COLO668 (cell line): Measurements from ENCODE around the gene LACRT.
"Not testable (repeated sequence)": the region's sequence is repeated elsewhere in the genome, so short reads cannot be mapped to it uniquely, and the experiment has no call there.

Experiments used
- DNase-seq: peaks from one replicate; lab custom pipeline; 2025; ENCODE audit not compliant: unreplicated experiment; lab: John Stamatoyannopoulos, UW

Gene LACRT

GRCh38 chr12:54634795-54635194 lies at the start of gene LACRT:
Gene LACRT, minus strand, starts transcription at chr12:54634895. Its CDS starts 54 bp downstream, at chr12:54634841.
- no peak for DNase-seq

- DNase-seq = no peak
These were observed 48.7 kb upstream of the LACRT start for GRCh38 chr12:54683398-54683797.

- no peak for DNase-seq
These were observed 48.0 kb upstream of the LACRT start for GRCh38 chr12:54682674-54683073.

GRCh38 chr12:54680374-54680773 lies 45.7 kb upstream of the LACRT start:
- peak; percentile 1 for DNase-seq

DNA sequence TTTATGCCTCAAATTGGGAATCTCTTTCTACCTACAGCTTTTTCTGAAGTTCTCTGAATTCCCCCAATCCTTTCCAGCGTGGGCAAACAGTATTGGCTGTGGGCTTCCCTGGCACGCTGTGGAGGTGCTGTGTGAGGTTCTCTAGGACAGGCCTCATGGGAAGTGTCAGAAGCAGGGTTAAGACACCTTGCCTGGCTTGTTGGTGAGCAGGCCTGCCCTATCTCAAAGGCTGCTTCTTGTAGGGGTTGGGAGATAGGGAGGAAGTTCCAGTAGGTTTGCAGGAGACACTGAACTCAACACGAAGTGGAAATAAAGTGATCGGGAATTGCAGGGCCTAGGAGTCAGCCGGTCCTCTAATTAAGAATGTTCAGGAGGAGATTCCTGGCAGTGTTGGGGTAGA lies 43.4 kb upstream of the LACRT start:
- no peak for DNase-seq

GRCh38 chr12:54667945-54668344 lies 33.2 kb upstream of the LACRT start:
- DNase-seq = no peak

DNA sequence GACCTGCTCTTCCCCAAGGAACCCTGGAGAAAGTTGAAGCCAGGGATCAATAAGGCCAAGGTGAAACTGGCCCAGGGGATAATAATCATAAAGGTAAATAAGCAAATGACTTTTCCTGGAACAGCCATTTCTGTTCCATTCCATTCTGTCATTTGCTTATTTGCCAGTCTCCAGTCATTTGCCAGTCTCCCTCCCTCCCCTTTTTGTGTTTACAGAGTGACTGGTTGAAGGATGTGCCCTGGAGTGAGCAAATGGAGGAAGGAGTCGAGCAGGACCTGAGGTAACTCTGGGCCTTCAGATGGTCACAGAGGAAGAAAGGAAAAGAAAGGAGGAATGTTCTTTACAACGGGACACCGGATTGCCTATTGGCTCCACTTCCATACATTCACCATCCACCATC lies 31.3 kb upstream of the LACRT start:
- DNase-seq = no peak

- DNase-seq = not testable (repeated sequence)
These were observed 30.4 kb upstream of the LACRT start for GRCh38 chr12:54665022-54665635.

- no peak for DNase-seq
These were observed 28.9 kb upstream of the LACRT start for GRCh38 chr12:54663603-54664002.

- no peak for DNase-seq
These were observed 27.3 kb upstream of the LACRT start for GRCh38 chr12:54662026-54662425.

DNA sequence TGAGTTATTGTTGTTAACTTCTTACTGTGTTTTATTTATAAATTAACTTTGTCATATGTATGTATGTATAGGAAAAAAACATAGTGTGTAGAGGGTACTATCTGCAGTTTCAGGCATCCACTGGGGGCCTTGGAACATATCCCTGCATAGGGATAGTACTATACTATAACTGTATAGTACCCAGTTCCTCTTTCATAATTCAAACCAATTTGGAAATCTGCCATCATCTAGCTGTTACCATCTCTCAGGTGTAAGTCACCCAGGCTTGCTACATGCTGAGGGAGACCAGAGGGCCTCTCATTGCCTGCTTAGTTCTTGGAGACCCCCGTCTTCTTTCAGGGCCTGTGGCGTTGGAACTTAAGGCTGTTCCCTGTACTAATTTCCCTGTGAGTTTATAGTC lies 26.4 kb upstream of the LACRT start:
- DNase-seq = no peak

DNA sequence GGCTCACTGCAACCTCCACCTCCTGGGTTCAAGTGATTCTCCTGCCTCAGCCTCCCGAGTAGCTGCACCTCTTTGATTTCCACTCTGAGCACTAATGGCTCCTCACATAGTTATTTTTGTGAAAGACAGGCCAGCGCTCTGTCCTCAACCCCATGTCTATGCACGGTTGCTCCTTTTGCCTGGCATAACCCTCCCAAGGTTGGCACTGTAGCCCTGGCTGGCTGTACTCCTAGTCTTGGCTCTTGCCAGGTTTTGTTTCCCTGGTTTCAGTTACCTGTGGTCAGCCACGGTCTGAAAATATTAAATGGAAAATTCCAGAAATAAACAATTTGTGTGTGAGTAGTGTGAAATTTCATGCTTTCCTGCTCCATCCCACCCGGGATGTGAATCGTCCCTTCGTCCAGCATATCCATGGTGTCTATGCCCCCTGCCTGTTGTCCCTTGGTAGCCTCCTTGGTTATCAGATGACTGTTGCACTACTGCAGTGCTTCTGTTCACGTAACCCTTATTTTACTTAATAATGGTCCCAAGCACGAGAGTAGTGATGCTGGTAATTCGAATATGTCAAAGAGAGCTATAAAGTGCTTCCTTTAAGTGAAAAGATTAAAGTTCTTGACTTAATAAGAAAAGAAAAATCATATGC lies 25.7 kb upstream of the LACRT start:
- DNase-seq = no peak

GRCh38 chr12:54658306-54659264 lies 23.9 kb upstream of the LACRT start:
- peak; percentile 6 for DNase-seq

GRCh38 chr12:54657105-54657607 lies 22.5 kb upstream of the LACRT start:
- DNase-seq = no peak

DNA sequence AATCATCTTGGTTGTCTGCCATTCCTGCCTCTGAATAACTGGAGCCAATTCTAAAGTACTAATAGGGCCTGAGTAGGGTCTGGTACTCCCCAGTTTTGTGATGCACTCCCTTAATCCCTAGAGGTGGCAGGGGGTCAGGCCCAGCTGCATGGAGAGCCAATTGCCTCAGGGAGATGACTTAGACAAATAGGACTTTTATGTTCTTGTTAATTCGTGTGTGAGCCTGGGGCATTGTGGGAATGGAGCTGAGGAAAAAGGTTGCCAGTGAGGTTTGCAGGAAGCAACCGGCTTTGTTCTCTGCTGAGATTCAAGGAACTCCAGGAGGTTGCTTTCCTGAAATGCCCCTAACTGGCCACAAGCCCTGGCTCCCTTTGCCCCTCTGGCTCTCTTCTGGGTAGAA lies 20.2 kb upstream of the LACRT start:
- DNase-seq = no peak

DNA sequence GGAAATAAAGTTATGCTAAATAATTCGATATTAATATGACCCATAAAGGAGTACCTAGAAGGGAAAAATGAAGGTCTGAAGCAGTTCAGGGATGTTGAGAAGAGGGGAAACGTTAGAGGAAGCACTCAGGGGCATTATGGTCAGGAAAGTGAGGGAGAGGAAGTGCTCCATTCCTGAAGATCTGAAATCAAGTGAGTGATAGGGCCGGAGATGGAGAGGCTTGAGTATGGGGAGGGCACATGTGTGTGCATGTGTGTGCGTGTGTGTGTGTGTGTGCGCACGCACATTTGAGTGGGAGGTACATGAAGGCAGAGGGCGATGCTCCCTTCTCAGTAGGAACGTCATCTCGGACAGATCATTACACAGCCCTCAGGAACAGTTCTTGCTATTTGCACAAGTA lies 18.3 kb upstream of the LACRT start:
- no peak for DNase-seq

GRCh38 chr12:54650889-54651288 lies 16.2 kb upstream of the LACRT start:
- no peak for DNase-seq

DNA sequence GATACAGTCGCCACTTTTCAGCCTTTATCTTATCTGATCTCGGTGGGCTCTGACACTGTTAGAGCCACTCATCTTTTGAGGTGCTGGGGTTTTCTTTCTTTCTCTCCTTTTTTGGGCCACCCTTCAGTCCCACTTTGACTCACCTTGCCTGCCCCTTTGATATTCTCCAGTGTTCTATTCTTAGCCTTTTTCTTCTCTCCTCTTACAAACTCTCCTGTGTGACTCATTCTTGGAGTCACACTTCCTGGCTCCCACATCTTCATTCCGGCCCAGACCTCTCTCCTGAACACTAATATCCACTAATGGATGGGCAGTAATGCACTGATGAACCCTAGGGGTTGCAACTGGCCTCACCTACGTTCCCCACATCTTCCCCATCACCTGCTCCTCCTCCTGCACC lies 15.7 kb upstream of the LACRT start:
- no peak for DNase-seq

- DNase-seq = no peak
These were observed 15.1 kb upstream of the LACRT start for GRCh38 chr12:54649825-54650224.

- no peak for DNase-seq
These were observed 13.6 kb upstream of the LACRT start, which contains the start of gene DCD for GRCh38 chr12:54648265-54648664. Gene DCD, minus strand, starts transcription at chr12:54648365. Its CDS starts 62 bp downstream, at chr12:54648303.

- DNase-seq = no peak
These were observed 6.9 kb upstream of the LACRT start for GRCh38 chr12:54641554-54641953.

GRCh38 chr12:54641089-54641488 lies 6.4 kb upstream of the LACRT start:
- DNase-seq = no peak
